Uterus (tissue), 4 donors: ENCODE data around the gene ASCL5. TPM values are rescaled to one million over a fixed set of nuclear protein-coding genes. Genes with fewer than 3 reads are reported as not detected.

Experiments used
- DNase-seq, 2 donors: peaks; one replicate each; pipeline ENCODE4 v3.0.0-alpha.2; 2019 to 2020
- H3K27ac ChIP-seq, 2 donors: fragments of 200-600 bp; sonication (generic); 1 replicate in 1 of 2; 2 replicates in 1 of 2; pipeline ENCODE4 v1.5.1; 2016 to 2018
- H3K27me3 ChIP-seq, 2 donors: fragments of 200-600 bp; sonication (generic); one replicate each; pipeline ENCODE4 v1.5.1; 2018 to 2019; ENCODE audit warnings: control low read depth in 1 of 2
- H3K36me3 ChIP-seq, 2 donors: fragments of 200-600 bp; sonication (generic); one replicate each; pipeline ENCODE4 v1.5.1; 2019; ENCODE audit warnings: control low read depth in 1 of 2
- H3K4me1 ChIP-seq, 2 donors: fragments of 200-600 bp; sonication (generic); one replicate each; pipeline ENCODE4 v1.5.1; 2018 to 2019; ENCODE audit warnings: control low read depth in 1 of 2
- H3K4me3 ChIP-seq, 2 donors: fragments of 200-600 bp; sonication (generic); 1 replicate in 1 of 2; 2 replicates in 1 of 2; pipeline ENCODE4 v1.5.1; 2018 to 2019; ENCODE audit warnings: mild to moderate bottlenecking in 1 of 2
- H3K9me3 ChIP-seq, 2 donors: fragments of 200-600 bp; sonication (generic); one replicate each; pipeline ENCODE4 v1.5.1; 2019; ENCODE audit warnings: control low read depth in 1 of 2
- POLR2A ChIP-seq, 2 donors: fragments of 450-650 bp; IDR thresholded peaks; one replicate each; pipeline ENCODE4 v1.6.1; 2016; ENCODE audit warnings: antibody characterized with exemption in 2 of 2, mild to moderate bottlenecking in 1 of 2, moderate library complexity in 1 of 2
- intact Hi-C: fragments of 100-400 bp; cut with DNase I; formaldehyde crosslinking; loops from one replicate; pipeline ENCODE4 v1.15.1; 2023; ENCODE audit warnings: low total_unique reads
- total RNA-seq, 4 donors: library from RNA; depleted of rRNA in 3 of 4; stranded (reverse); fragments of >200 nt in 3 of 4; gene quantifications; one replicate each; pipeline versions ENCODE4 v1.1.0 to v1.2.4, GENCODE V29; 2014 to 2023
- TF ChIP-seq, protein P1 (sequence below), 4 experiments: fragments of 200-600 bp in 2 of 4; fragments of 450-650 bp in 2 of 4; sonication (generic) in 2 of 4; IDR thresholded peaks; one replicate each; pipeline ENCODE4 v1.5.1; 2016 to 2019; ENCODE audit warnings: antibody characterized with exemption in 4 of 4, mild to moderate bottlenecking in 2 of 4, moderate library complexity in 1 of 4
- donor health status: DM: yes; HTN: yes; CAD: no.

Gene ASCL5
- total RNA-seq, 4 donors from 2014 or later, result not detected

GRCh38 chr1:201111672-201112071 lies 15.3 kb downstream of the ASCL5 start:
- H3K27me3 ChIP-seq, result no peaks in the 10 kb centered on the region

DNA sequence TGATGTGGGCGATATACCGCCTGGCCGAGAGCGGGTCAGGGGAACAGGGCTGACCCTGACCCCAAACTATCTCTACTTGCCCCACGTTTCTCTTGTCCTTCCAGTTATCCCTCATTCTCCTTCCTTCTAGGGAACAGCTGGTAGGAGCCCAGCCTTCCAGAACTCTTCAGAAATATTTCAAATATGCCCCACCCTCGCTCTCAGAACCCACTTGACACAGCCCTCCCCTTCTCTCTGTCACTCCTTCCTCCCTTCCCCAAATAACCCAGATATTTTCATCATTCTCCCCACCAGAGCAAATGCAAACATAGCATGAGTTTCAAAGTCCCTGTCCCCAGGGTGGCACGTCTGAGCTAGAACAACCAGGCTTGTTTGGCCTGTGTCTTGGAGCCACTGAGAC lies 15.8 kb downstream of the ASCL5 start:
- Histone ChIP-seq H3K27ac (no peak overlapping the region), H3K4me1 (no peaks in the 10 kb centered on the region), H3K27me3 (no peaks in the 10 kb centered on the region), H3K4me3 (no peak overlapping the region), H3K36me3 (no peaks in the 10 kb centered on the region), H3K9me3 (no peaks in the 10 kb centered on the region)
- TF ChIP-seq, protein P1, sequence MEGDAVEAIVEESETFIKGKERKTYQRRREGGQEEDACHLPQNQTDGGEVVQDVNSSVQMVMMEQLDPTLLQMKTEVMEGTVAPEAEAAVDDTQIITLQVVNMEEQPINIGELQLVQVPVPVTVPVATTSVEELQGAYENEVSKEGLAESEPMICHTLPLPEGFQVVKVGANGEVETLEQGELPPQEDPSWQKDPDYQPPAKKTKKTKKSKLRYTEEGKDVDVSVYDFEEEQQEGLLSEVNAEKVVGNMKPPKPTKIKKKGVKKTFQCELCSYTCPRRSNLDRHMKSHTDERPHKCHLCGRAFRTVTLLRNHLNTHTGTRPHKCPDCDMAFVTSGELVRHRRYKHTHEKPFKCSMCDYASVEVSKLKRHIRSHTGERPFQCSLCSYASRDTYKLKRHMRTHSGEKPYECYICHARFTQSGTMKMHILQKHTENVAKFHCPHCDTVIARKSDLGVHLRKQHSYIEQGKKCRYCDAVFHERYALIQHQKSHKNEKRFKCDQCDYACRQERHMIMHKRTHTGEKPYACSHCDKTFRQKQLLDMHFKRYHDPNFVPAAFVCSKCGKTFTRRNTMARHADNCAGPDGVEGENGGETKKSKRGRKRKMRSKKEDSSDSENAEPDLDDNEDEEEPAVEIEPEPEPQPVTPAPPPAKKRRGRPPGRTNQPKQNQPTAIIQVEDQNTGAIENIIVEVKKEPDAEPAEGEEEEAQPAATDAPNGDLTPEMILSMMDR (IDR thresholded peaks at IDR 0.05), result no peak
- no peak for TF ChIP-seq POLR2A (IDR thresholded peaks at IDR 0.05)
- intact Hi-C loops, result loop anchor here (5.0 kb wide), 1 partner anchor 139 kb away; no protein-coding TSS in a partner anchor
- no peak for DNase-seq

More at GRCh38 chr1:201111672-201112071, 15.3 kb downstream of the ASCL5 start:
- intact Hi-C loops, result loop anchor here (5.0 kb wide), 1 partner anchor 139 kb away; no protein-coding TSS in a partner anchor
- H3K27ac ChIP-seq, result no peak overlapping the region
- TF ChIP-seq, protein P1 (IDR thresholded peaks at IDR 0.05), result no peak
- no peak for TF ChIP-seq POLR2A (IDR thresholded peaks at IDR 0.05)
- no peaks in the 10 kb centered on the region for H3K36me3 ChIP-seq
- no peaks in the 10 kb centered on the region for H3K9me3 ChIP-seq
- no peaks in the 10 kb centered on the region for H3K4me1 ChIP-seq
- DNase-seq, result no peak
- no peak overlapping the region for H3K4me3 ChIP-seq

- Histone ChIP-seq H3K4me3 (no peak overlapping the region), H3K27me3 (no peaks in the 10 kb centered on the region), H3K36me3 (no peaks in the 10 kb centered on the region), H3K9me3 (no peaks in the 10 kb centered on the region), H3K27ac (no peak overlapping the region), H3K4me1 (no peaks in the 10 kb centered on the region)
- DNase-seq, result no peak
- TF ChIP-seq, protein P1 (IDR thresholded peaks at IDR 0.05), result no peak
- no peak for TF ChIP-seq POLR2A (IDR thresholded peaks at IDR 0.05)
- intact Hi-C loops, result loop anchor here (5.0 kb wide), 1 partner anchor 138 kb away; no protein-coding TSS in a partner anchor
Measured at GRCh38 chr1:201110616-201111015, 16.4 kb downstream of the ASCL5 start.

- no peaks in the 10 kb centered on the region for H3K36me3 ChIP-seq
- DNase-seq, result no peak
- no peaks in the 10 kb centered on the region for H3K9me3 ChIP-seq
- intact Hi-C loops, result loop anchor here (5.0 kb wide), 1 partner anchor 138 kb away; no protein-coding TSS in a partner anchor
- no peak overlapping the region for H3K4me3 ChIP-seq
- TF ChIP-seq, protein P1 (IDR thresholded peaks at IDR 0.05), result no peak
- no peak for TF ChIP-seq POLR2A (IDR thresholded peaks at IDR 0.05)
- no peak overlapping the region for H3K27ac ChIP-seq
- no peaks in the 10 kb centered on the region for H3K27me3 ChIP-seq
- H3K4me1 ChIP-seq, result no peaks in the 10 kb centered on the region
Measured at GRCh38 chr1:201110138-201110537, 16.8 kb downstream of the ASCL5 start.

DNA sequence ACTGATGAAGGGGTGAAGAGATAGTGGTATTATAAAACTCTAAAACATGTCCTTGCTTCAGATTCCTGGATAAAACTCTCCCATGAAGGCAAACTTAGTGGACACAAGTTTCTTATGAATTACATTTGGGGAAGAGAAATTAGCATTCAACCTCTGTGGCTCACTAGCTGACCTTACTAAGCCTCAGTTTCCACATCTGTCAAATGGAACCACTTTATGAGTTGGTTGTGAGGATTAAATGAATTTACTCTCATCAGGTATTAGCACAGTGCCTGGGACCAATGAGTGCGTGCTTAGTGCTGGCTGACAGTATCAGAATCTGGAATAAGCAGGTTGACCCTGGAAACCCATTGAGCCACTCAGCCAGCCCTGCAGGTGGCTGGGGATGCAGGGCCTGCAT lies 17.3 kb downstream of the ASCL5 start:
- Histone ChIP-seq H3K9me3 (no peaks in the 10 kb centered on the region), H3K27me3 (no peaks in the 10 kb centered on the region), H3K4me3 (no peak overlapping the region), H3K36me3 (no peaks in the 10 kb centered on the region), H3K27ac (no peak overlapping the region), H3K4me1 (no peaks in the 10 kb centered on the region)
- intact Hi-C loops, result loop anchor here (5.0 kb wide), 1 partner anchor 137 kb away; no protein-coding TSS in a partner anchor
- TF ChIP-seq, protein P1 (IDR thresholded peaks at IDR 0.05), result no peak
- TF ChIP-seq POLR2A (IDR thresholded peaks at IDR 0.05), result no peak
- DNase-seq, result no peak
